ENCODE data around the gene KIAA0319L.

KIAA0319L gene

GRCh38 chr1:35449334-35450008 lies 107.7 kb downstream of the KIAA0319L start:
- no peak overlapping the region for H3K4me3 ChIP-seq (ENCODE audit: low read depth, low read length)

- H3K4me3 ChIP-seq (ENCODE audit: low read depth, low read length), result no peak overlapping the region
Measured at GRCh38 chr1:35448344-35448801, 108.8 kb downstream of the KIAA0319L start.

GRCh38 chr1:35447278-35447677 lies 109.9 kb downstream of the KIAA0319L start:
- H3K4me3 ChIP-seq (ENCODE audit: low read depth, low read length), result no peak overlapping the region

- H3K4me3 ChIP-seq (ENCODE audit: low read depth, low read length), result no peak overlapping the region
Measured at GRCh38 chr1:35444519-35444774, 112.8 kb downstream of the KIAA0319L start.

GRCh38 chr1:35443768-35444518 lies 113.3 kb downstream of the KIAA0319L start:
- H3K4me3 ChIP-seq (ENCODE audit: low read depth, low read length), result no peak overlapping the region

- H3K4me3 ChIP-seq (ENCODE audit: low read depth, low read length), result no peak overlapping the region
Measured at GRCh38 chr1:35442734-35443133, 114.5 kb downstream of the KIAA0319L start.

- no peak overlapping the region for H3K4me3 ChIP-seq (ENCODE audit: low read depth, low read length)
Measured at GRCh38 chr1:35441926-35442579, 115.2 kb downstream of the KIAA0319L start.

- H3K4me3 ChIP-seq (ENCODE audit: low read depth, low read length), result no peak overlapping the region
Measured at GRCh38 chr1:35439626-35440025, 117.6 kb downstream of the KIAA0319L start.

- H3K4me3 ChIP-seq (ENCODE audit: low read depth, low read length), result no peak overlapping the region
Measured at GRCh38 chr1:35437200-35437599, 120.0 kb downstream of the KIAA0319L start.

- no peak overlapping the region for H3K4me3 ChIP-seq (ENCODE audit: low read depth, low read length)
Measured at GRCh38 chr1:35436078-35436477, 121.1 kb downstream of the KIAA0319L start.

GRCh38 chr1:35434703-35435102 lies 122.5 kb downstream of the KIAA0319L start:
- H3K4me3 ChIP-seq (ENCODE audit: low read depth, low read length), result no peak overlapping the region

- no peak overlapping the region for H3K4me3 ChIP-seq (ENCODE audit: low read depth, low read length)
Measured at GRCh38 chr1:35433714-35434113, 123.5 kb downstream of the KIAA0319L start.

- no peak overlapping the region for H3K4me3 ChIP-seq (ENCODE audit: low read depth, low read length)
Measured at GRCh38 chr1:35432231-35432630, 125.0 kb downstream of the KIAA0319L start.

GRCh38 chr1:35431173-35431599 lies 126.0 kb downstream of the KIAA0319L start:
- no peak overlapping the region for H3K4me3 ChIP-seq (ENCODE audit: low read depth, low read length)

GRCh38 chr1:35430762-35431161 lies 126.4 kb downstream of the KIAA0319L start:
- no peak overlapping the region for H3K4me3 ChIP-seq (ENCODE audit: low read depth, low read length)

- no peak overlapping the region for H3K4me3 ChIP-seq (ENCODE audit: low read depth, low read length)
Measured at GRCh38 chr1:35428360-35428759, 128.8 kb downstream of the KIAA0319L start.

GRCh38 chr1:35426097-35426586 lies 131.1 kb downstream of the KIAA0319L start:
- H3K4me3 ChIP-seq (ENCODE audit: low read depth, low read length), result no peak overlapping the region

- no peak overlapping the region for H3K4me3 ChIP-seq (ENCODE audit: low read depth, low read length)
Measured at GRCh38 chr1:35408925-35409324, 148.3 kb downstream of the KIAA0319L start.

- no peak overlapping the region for H3K4me3 ChIP-seq (ENCODE audit: low read depth, low read length)
Measured at GRCh38 chr1:35407743-35408142, 149.5 kb downstream of the KIAA0319L start.

GRCh38 chr1:35406103-35406502 lies 151.1 kb downstream of the KIAA0319L start:
- H3K4me3 ChIP-seq (ENCODE audit: low read depth, low read length), result no peak overlapping the region

GRCh38 chr1:35401049-35401448 lies 156.2 kb downstream of the KIAA0319L start:
- H3K4me3 ChIP-seq (ENCODE audit: low read depth, low read length), result no peak overlapping the region

GRCh38 chr1:35398739-35399138 lies 158.5 kb downstream of the KIAA0319L start:
- H3K4me3 ChIP-seq (ENCODE audit: low read depth, low read length), result no peak overlapping the region
